ENCODE results near the gene MOB3A. TPM values are rescaled to one million over a fixed set of nuclear protein-coding genes. Genes with fewer than 3 reads are reported as not detected.
A peak's percentile ranks its signal among the peaks of the same experiment; 100 is the strongest.

The MOB3A gene
- total RNA-seq, 2 experiments from 2014 or later, result 96.4 to 97.3 TPM

- intact Hi-C loops (cut with DNase I, micrococcal nuclease), result loop anchor here (2.0 kb wide), 1 partner anchor 53 kb away; the partner anchor contains the start of genes IZUMO4 (in 2 of the 2) and MOB3A (in 2 of the 2)
- H3K4me3 Mint-ChIP-seq, result peak overlapping the region; percentile 76
- H3K36me3 Mint-ChIP-seq (ENCODE audit: low read depth), result peaks cover 51% of the 10 kb centered on the region
Measured at GRCh38 chr19:2043961-2044708, 52.0 kb downstream of the MOB3A start.

GRCh38 chr19:2043251-2043641 lies 52.9 kb downstream of the MOB3A start:
- intact Hi-C loops (cut with DNase I, micrococcal nuclease), result loop anchor here (2.0 kb wide), 1 partner anchor 54 kb away; the partner anchor contains the start of genes IZUMO4 (in 2 of the 2) and MOB3A (in 2 of the 2)
- ChIA-PET CTCF (interaction anchor here (0.6 to 2.1 kb wide), 3 partner anchors 24 to 52 kb away, joined by 3 to 13 read pairs (median 5); partner anchors contain the start of gene MOB3A), POLR2A (interaction anchor here (1.2 to 3.3 kb wide), 10 partner anchors 9 to 108 kb away, joined by 3 to 27 read pairs (median 6); partner anchors contain the start of genes AP3D1, MKNK2 and MOB3A)
- no peaks in the 10 kb centered on the region for H3K9me3 Mint-ChIP-seq
- Histone ChIP-seq H3K27ac (ENCODE audit: low read depth in 1 of 2, low read length in 2 of 2) (peak overlapping the region; percentile 98), H3K4me1 (ENCODE audit: insufficient read depth, low read length) (peaks cover 86% of the 10 kb centered on the region), H3K27me3 (ENCODE audit: control insufficient read depth in 1 of 2, insufficient read depth in 2 of 2, low read length in 2 of 2) (no peaks in the 10 kb centered on the region), H3K9me3 (ENCODE audit: control insufficient read depth in 1 of 2, insufficient read depth in 1 of 2, low read length in 2 of 2) (no peaks in the 10 kb centered on the region), H3K4me3 (ENCODE audit: low read length) (no peak overlapping the region), H3K36me3 (ENCODE audit: insufficient read depth, low read length) (peaks cover 84% of the 10 kb centered on the region)
- H3K4me1 Mint-ChIP-seq (ENCODE audit: low read depth), result peaks cover 32% of the 10 kb centered on the region
- H3K4me3 Mint-ChIP-seq, result peak overlapping the region; percentile 76
- peaks cover 52% of the 10 kb centered on the region for H3K36me3 Mint-ChIP-seq (ENCODE audit: low read depth)
- no peaks in the 10 kb centered on the region for H3K27me3 Mint-ChIP-seq
- TF ChIP-seq CTCF (IDR thresholded peaks at IDR 0.05), result no peak
- DNase-seq (no peak), ATAC-seq (ENCODE audit: poor library complexity) (no peak)
- H3K27ac Mint-ChIP-seq, result peak overlapping the region; percentile 97

More at GRCh38 chr19:2043961-2044708, 52.0 kb downstream of the MOB3A start:
- peak overlapping the region; percentile 97 for H3K27ac Mint-ChIP-seq
- ATAC-seq (ENCODE audit: poor library complexity) (no peak), DNase-seq (peak in 2 of 14 experiments; percentile 17 to 54)
- Histone ChIP-seq H3K4me3 (ENCODE audit: low read length) (no peak overlapping the region), H3K36me3 (ENCODE audit: insufficient read depth, low read length) (peaks cover 86% of the 10 kb centered on the region), H3K4me1 (ENCODE audit: insufficient read depth, low read length) (peaks cover 95% of the 10 kb centered on the region), H3K9me3 (ENCODE audit: control insufficient read depth in 1 of 2, insufficient read depth in 1 of 2, low read length in 2 of 2) (no peaks in the 10 kb centered on the region), H3K27me3 (ENCODE audit: control insufficient read depth in 1 of 2, insufficient read depth in 2 of 2, low read length in 2 of 2) (no peaks in the 10 kb centered on the region), H3K27ac (ENCODE audit: low read depth in 1 of 2, low read length in 2 of 2) (peak overlapping the region; percentile 47 to 53)
- ChIA-PET CTCF (interaction anchor here (0.6 to 1.7 kb wide), 3 partner anchors 24 to 52 kb away, joined by 3 to 7 read pairs (median 5); partner anchors contain the start of gene MOB3A), POLR2A (interaction anchor here (1.2 to 3.3 kb wide), 5 partner anchors 8 to 51 kb away, joined by 3 to 27 read pairs (median 6); partner anchors contain the start of genes MKNK2 and MOB3A)
- peaks cover 31% of the 10 kb centered on the region for H3K4me1 Mint-ChIP-seq (ENCODE audit: low read depth)
- no peaks in the 10 kb centered on the region for H3K27me3 Mint-ChIP-seq
- TF ChIP-seq CTCF (IDR thresholded peaks at IDR 0.05), result no peak
- no peaks in the 10 kb centered on the region for H3K9me3 Mint-ChIP-seq

GRCh38 chr19:2042485-2043250 lies 53.5 kb downstream of the MOB3A start:
- Mint-ChIP-seq H3K27ac (peak overlapping the region; percentile 97), H3K36me3 (ENCODE audit: low read depth) (peaks cover 53% of the 10 kb centered on the region), H3K9me3 (no peaks in the 10 kb centered on the region), H3K4me3 (peak overlapping the region; percentile 79), H3K4me1 (ENCODE audit: low read depth) (peaks cover 29% of the 10 kb centered on the region), H3K27me3 (no peaks in the 10 kb centered on the region)
- DNase-seq, result peak in 2 of 14 experiments; percentile 48 to 62
- no peak for ATAC-seq (ENCODE audit: poor library complexity)
- Histone ChIP-seq H3K36me3 (ENCODE audit: insufficient read depth, low read length) (peaks cover 84% of the 10 kb centered on the region), H3K4me1 (ENCODE audit: insufficient read depth, low read length) (peaks cover 80% of the 10 kb centered on the region), H3K4me3 (ENCODE audit: low read length) (peak overlapping the region; percentile 46), H3K27ac (ENCODE audit: low read depth in 1 of 2, low read length in 2 of 2) (peak overlapping the region; percentile 98), H3K27me3 (ENCODE audit: control insufficient read depth in 1 of 2, insufficient read depth in 2 of 2, low read length in 2 of 2) (no peaks in the 10 kb centered on the region), H3K9me3 (ENCODE audit: control insufficient read depth in 1 of 2, insufficient read depth in 1 of 2, low read length in 2 of 2) (no peaks in the 10 kb centered on the region)
- no peak for TF ChIP-seq CTCF (IDR thresholded peaks at IDR 0.05)
- ChIA-PET POLR2A (interaction anchor here (0.7 to 3.3 kb wide), 19 partner anchors 7 to 167 kb away, joined by 3 to 31 read pairs (median 6); partner anchors contain the start of genes AP3D1, MKNK2 and MOB3A), CTCF (interaction anchor here (0.6 to 2.1 kb wide), 5 partner anchors 23 to 1945 kb away, joined by 3 to 13 read pairs (median 5); partner anchors contain the start of genes IZUMO4 and MOB3A)
- intact Hi-C loops (cut with DNase I, micrococcal nuclease), result loop anchor here (1.0 to 2.0 kb wide), 2 partner anchors 10 to 54 kb away; partner anchors contain the start of genes IZUMO4 (in 2 of the 2) and MOB3A (in 2 of the 2)
